Stimulated activated CD4-positive, alpha-beta T cell treated with anti-CD3 and anti-CD28 coated beads, Interleukin-12 subunit alpha, Interleukin-12 subunit beta, amount 100 ng/mL, for 24 hours (primary cell): ENCODE results near the gene TEKT3.

Source experiments
- DNase-seq, 2 experiments: peaks; one replicate each; pipeline ENCODE4 v3.0.0-alpha.2; 2020; ENCODE audit warnings: low read depth in 2 of 2

The TEKT3 gene

GRCh38 chr17:15350777-15351477, 9.5 kb upstream of the TEKT3 start:
- DNase-seq, result no peak

- DNase-seq, result no peak
Observed at GRCh38 chr17:15349119-15349518, 7.7 kb upstream of the TEKT3 start.

GRCh38 chr17:15348021-15348420, 6.6 kb upstream of the TEKT3 start:
- DNase-seq, result no peak

GRCh38 chr17:15346066-15346595, 4.7 kb upstream of the TEKT3 start:
- DNase-seq, result no peak

- no peak for DNase-seq
Observed at GRCh38 chr17:15343749-15344148, 2.4 kb upstream of the TEKT3 start.

- no peak for DNase-seq
Observed at GRCh38 chr17:15342460-15342859, 1.1 kb upstream of the TEKT3 start.

GRCh38 chr17:15341966-15342365, 569 bp upstream of the TEKT3 start:
- no peak for DNase-seq

GRCh38 chr17:15340966-15341365, 431 bp downstream of the TEKT3 start:
- no peak for DNase-seq

- no peak for DNase-seq
Observed at GRCh38 chr17:15335446-15335845, 6.0 kb downstream of the TEKT3 start.

GRCh38 chr17:15334266-15334665, 7.1 kb downstream of the TEKT3 start:
- DNase-seq, result no peak

- no peak for DNase-seq
Observed at GRCh38 chr17:15332338-15332737, 9.1 kb downstream of the TEKT3 start.

- no peak for DNase-seq
Observed at GRCh38 chr17:15323131-15323530, 18.3 kb downstream of the TEKT3 start.

GRCh38 chr17:15321556-15322251, 19.7 kb downstream of the TEKT3 start:
- DNase-seq, result no peak

- DNase-seq, result no peak
Observed at GRCh38 chr17:15319452-15320010, 21.9 kb downstream of the TEKT3 start.

GRCh38 chr17:15311996-15312395, 29.4 kb downstream of the TEKT3 start:
- DNase-seq, result no peak

- DNase-seq, result no peak
Observed at GRCh38 chr17:15309793-15310192, 31.6 kb downstream of the TEKT3 start.

GRCh38 chr17:15309236-15309635, 32.2 kb downstream of the TEKT3 start:
- DNase-seq, result no peak

- no peak for DNase-seq
Observed at GRCh38 chr17:15308758-15309157, 32.6 kb downstream of the TEKT3 start.

- no peak for DNase-seq
Observed at GRCh38 chr17:15307710-15308111, 33.7 kb downstream of the TEKT3 start.

GRCh38 chr17:15303851-15304250, 37.5 kb downstream of the TEKT3 start:
- DNase-seq, result no peak

- DNase-seq, result no peak
Observed at GRCh38 chr17:15303268-15303667, 38.1 kb downstream of the TEKT3 start.

GRCh38 chr17:15301845-15302244, 39.6 kb downstream of the TEKT3 start:
- DNase-seq, result no peak

- DNase-seq, result no peak
Observed at GRCh38 chr17:15298176-15298575, 43.2 kb downstream of the TEKT3 start.
